ENCODE data around the gene AP3D1. TPM values are rescaled to one million over a fixed set of nuclear protein-coding genes. Genes with fewer than 3 reads are reported as not detected.
"Not testable (repeated sequence)": the region's sequence is repeated elsewhere in the genome, so short reads cannot be mapped to it uniquely, and the experiment has no call there.

Gene AP3D1
- total RNA-seq, 1 donor from 2014 or later = 146 TPM

- Mint-ChIP-seq H3K36me3 (ENCODE audit: low read depth) (peaks cover 3% of the 10 kb centered on the region), H3K9me3 (no peaks in the 10 kb centered on the region), H3K27me3 (ENCODE audit: low read depth) (peaks cover 4% of the 10 kb centered on the region), H3K27ac (ENCODE audit: unreplicated experiment) (peak within 1 kb of the TSS; percentile 90), H3K4me3 (peak within 1 kb of the TSS; percentile 96), H3K4me1 (peaks cover 16% of the 10 kb centered on the region)
- DNase-seq (ENCODE audit: low read depth, low spot score) = no peak
- TF ChIP-seq CTCF (conservative IDR thresholded peaks at IDR 0.05) = peak; percentile 66
Measured at GRCh38 chr19:2096034-2096479, 55.3 kb downstream of the AP3D1 start, which contains the start of gene MOB3A. Gene MOB3A (minus strand): TSS chr19:2096326. CDS start chr19:2078560, 17,766 bp downstream.

GRCh38 chr19:2091926-2092525 lies 59.3 kb downstream of the AP3D1 start:
- not testable (repeated sequence) for H3K9me3 Mint-ChIP-seq; H3K27ac Mint-ChIP-seq (ENCODE audit: unreplicated experiment); H3K27me3 Mint-ChIP-seq (ENCODE audit: low read depth); H3K36me3 Mint-ChIP-seq (ENCODE audit: low read depth); DNase-seq (ENCODE audit: low read depth, low spot score); H3K4me3 Mint-ChIP-seq
- peaks cover 29% of the 10 kb centered on the region for H3K4me1 Mint-ChIP-seq

GRCh38 chr19:2089727-2090053 lies 61.7 kb downstream of the AP3D1 start:
- H3K27ac Mint-ChIP-seq (ENCODE audit: unreplicated experiment) = peak overlapping the region; percentile 19
- TF ChIP-seq CTCF (conservative IDR thresholded peaks at IDR 0.05) = no peak

GRCh38 chr19:2089001-2089711 lies 62.2 kb downstream of the AP3D1 start:
- Mint-ChIP-seq H3K4me3 (no peak overlapping the region), H3K27me3 (ENCODE audit: low read depth) (no peaks in the 10 kb centered on the region), H3K27ac (ENCODE audit: unreplicated experiment) (peak overlapping the region; percentile 50), H3K4me1 (peaks cover 21% of the 10 kb centered on the region), H3K9me3 (no peaks in the 10 kb centered on the region), H3K36me3 (ENCODE audit: low read depth) (no peaks in the 10 kb centered on the region)
- TF ChIP-seq CTCF (conservative IDR thresholded peaks at IDR 0.05) = no peak
- DNase-seq (ENCODE audit: low read depth, low spot score) = no peak

More at GRCh38 chr19:2089727-2090053, 61.7 kb downstream of the AP3D1 start:
- DNase-seq (ENCODE audit: low read depth, low spot score) = no peak
- Mint-ChIP-seq H3K4me3 (no peak overlapping the region), H3K4me1 (peaks cover 26% of the 10 kb centered on the region), H3K36me3 (ENCODE audit: low read depth) (no peaks in the 10 kb centered on the region), H3K9me3 (no peaks in the 10 kb centered on the region), H3K27me3 (ENCODE audit: low read depth) (peaks cover 2% of the 10 kb centered on the region)

- Mint-ChIP-seq H3K4me1 (peaks cover 19% of the 10 kb centered on the region), H3K4me3 (peak overlapping the region; percentile 68), H3K9me3 (no peaks in the 10 kb centered on the region), H3K27me3 (ENCODE audit: low read depth) (no peaks in the 10 kb centered on the region), H3K36me3 (ENCODE audit: low read depth) (no peaks in the 10 kb centered on the region), H3K27ac (ENCODE audit: unreplicated experiment) (no peak overlapping the region)
- no peak for DNase-seq (ENCODE audit: low read depth, low spot score)
- no peak for TF ChIP-seq CTCF (conservative IDR thresholded peaks at IDR 0.05)
Measured at GRCh38 chr19:2087621-2088100, 63.7 kb downstream of the AP3D1 start.

GRCh38 chr19:2086695-2087620 lies 64.4 kb downstream of the AP3D1 start:
- Mint-ChIP-seq H3K4me3 (peak overlapping the region; percentile 68), H3K4me1 (peaks cover 19% of the 10 kb centered on the region)
- H3K9me3 Mint-ChIP-seq; DNase-seq (ENCODE audit: low read depth, low spot score); H3K27ac Mint-ChIP-seq (ENCODE audit: unreplicated experiment); H3K36me3 Mint-ChIP-seq (ENCODE audit: low read depth); H3K27me3 Mint-ChIP-seq (ENCODE audit: low read depth): not testable (repeated sequence)

Data from neural crest cell (in vitro differentiated cells).